PC-9 (cell line): ENCODE results near the gene STK32B.

Experiments used
- EZH2 ChIP-seq: fragments of 200-600 bp; sonication (generic); IDR thresholded peaks from 2 replicates; pipeline ENCODE4 v1.8.0; 2017; ENCODE audit warnings: antibody characterized with exemption, low read depth
- TF ChIP-seq, protein P1 (sequence below): fragments of 200-600 bp; sonication (generic); conservative IDR thresholded peaks from 2 replicates; pipeline ENCODE4 v1.6.1; 2017; ENCODE audit warnings: mixed run types, antibody characterized with exemption, mild to moderate bottlenecking, moderate library complexity

DNA sequence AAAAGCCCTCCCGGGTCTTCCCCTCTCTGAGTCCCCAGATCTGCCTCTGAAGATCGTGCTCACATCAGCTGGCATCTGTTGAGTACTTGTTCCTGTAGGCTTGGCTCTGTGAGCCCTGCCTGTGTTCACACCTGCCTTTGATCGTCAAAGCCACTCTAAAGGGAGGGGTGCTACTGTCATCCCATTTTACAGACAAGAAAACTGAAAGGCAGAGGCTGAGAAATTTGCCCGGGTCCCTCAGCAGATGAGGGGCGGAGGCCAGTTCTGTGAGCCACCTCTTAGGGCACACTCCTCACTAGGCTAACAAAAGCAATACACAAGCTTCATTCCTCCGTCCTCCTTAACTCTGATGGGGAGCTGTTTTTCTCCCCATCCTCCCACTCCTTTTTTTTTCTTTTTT is 32.7 kb upstream of the STK32B start:
- TF ChIP-seq, protein P1, sequence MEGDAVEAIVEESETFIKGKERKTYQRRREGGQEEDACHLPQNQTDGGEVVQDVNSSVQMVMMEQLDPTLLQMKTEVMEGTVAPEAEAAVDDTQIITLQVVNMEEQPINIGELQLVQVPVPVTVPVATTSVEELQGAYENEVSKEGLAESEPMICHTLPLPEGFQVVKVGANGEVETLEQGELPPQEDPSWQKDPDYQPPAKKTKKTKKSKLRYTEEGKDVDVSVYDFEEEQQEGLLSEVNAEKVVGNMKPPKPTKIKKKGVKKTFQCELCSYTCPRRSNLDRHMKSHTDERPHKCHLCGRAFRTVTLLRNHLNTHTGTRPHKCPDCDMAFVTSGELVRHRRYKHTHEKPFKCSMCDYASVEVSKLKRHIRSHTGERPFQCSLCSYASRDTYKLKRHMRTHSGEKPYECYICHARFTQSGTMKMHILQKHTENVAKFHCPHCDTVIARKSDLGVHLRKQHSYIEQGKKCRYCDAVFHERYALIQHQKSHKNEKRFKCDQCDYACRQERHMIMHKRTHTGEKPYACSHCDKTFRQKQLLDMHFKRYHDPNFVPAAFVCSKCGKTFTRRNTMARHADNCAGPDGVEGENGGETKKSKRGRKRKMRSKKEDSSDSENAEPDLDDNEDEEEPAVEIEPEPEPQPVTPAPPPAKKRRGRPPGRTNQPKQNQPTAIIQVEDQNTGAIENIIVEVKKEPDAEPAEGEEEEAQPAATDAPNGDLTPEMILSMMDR, result no peak
- no peak for TF ChIP-seq EZH2
